DND-41 (cell line): Measurements from ENCODE around the gene TPCN1.

Experiments
- CTCF ChIP-seq: IDR thresholded peaks from 2 replicates; pipeline ENCODE4 v1.5.1; 2012; ENCODE audit warnings: borderline replicate concordance, low read length, moderate library complexity, mild to moderate bottlenecking; ENCODE audit not compliant: poor library complexity, severe bottlenecking; ENCODE audit errors: extremely low read depth
- EZH2 ChIP-seq: IDR thresholded peaks from 3 replicates; pipeline ENCODE4 v1.6.1; 2012; ENCODE audit warnings: borderline replicate concordance, low read depth, mild to moderate bottlenecking, moderate library complexity, low read length, inconsistent platforms; ENCODE audit not compliant: severe bottlenecking

- TF ChIP-seq CTCF (no peak), EZH2 (no peak)
Observed at GRCh38 chr12:113198296-113198695, 23.0 kb upstream of the TPCN1 start.
